NCI-H524 (cell line): ENCODE data around the gene CARMIL3.
A peak's percentile ranks its signal among the peaks of the same experiment; 100 is the strongest.
"Not testable (repeated sequence)": the region's sequence is repeated elsewhere in the genome, so short reads cannot be mapped to it uniquely, and the experiment has no call there.

ENCODE experiments used
- DNase-seq, 2 experiments: peaks; one replicate each; lab custom pipeline; 2025; lab: John Stamatoyannopoulos, UW

The CARMIL3 gene

DNA sequence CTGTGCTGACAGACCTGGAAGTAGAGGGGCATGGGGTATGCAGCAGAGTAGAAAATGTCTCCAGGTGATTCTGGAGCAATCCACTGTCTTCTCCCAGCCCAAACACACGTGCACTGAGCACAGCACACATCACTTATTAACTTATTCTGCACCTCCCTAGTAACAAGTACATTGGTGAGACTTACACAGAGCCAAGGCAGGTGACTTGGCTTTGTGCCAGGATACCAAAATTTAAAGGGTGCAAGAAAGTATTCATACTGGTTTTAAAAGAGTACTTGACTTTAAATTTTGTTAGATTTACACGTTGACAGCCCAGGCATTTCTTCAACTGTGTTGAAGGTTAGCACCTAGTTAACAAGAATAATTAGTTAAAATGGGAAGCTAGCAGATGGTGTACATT is 11.1 kb upstream of the CARMIL3 start:
- no peak for DNase-seq

GRCh38 chr14:24042746-24043145 is 9.1 kb upstream of the CARMIL3 start:
- peak; percentile 29 to 72 for DNase-seq

DNA sequence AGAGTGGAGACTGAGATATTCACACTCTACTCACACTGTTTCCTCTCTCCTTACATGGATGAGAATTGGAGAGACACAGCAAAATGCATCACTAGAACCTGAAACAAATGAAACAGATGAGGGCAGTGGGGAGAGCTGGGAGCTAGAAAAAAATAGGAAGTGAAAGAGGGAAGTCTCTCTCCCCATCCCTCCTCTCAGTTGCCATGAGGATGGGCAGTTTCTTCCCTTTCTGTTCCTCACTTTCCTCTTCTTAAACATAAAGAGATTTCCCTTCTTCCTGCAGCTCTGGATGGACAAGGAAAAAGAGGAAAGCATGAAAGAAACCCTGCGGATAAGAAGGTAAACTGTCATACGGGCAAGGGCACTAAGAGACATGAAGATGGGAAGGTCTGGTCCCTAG is 2.8 kb upstream of the CARMIL3 start:
- not testable (repeated sequence) for DNase-seq

DNA sequence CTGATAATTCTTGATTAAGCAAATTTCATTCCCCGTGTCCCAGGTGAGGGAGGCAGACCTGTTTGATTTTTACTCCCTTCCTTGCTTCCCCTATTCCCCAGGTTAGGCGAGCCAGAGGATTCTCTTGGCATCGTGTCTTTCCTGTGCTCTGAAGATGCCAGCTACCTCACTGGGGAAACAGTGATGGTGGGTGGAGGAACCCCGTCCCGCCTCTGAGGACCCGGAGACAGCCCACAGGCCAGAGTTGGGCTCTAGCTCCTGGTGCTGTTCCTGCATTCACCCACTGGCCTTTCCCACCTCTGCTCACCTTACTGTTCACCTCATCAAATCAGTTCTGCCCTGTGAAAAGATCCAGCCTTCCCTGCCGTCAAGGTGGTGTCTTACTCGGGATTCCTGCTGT is 1.1 kb upstream of the CARMIL3 start:
- DNase-seq = not testable (repeated sequence)

GRCh38 chr14:24051176-24051788 is 527 bp upstream of the CARMIL3 start:
- DNase-seq = no peak

GRCh38 chr14:24052656-24053547 is 1.1 kb downstream of the CARMIL3 start:
- no peak for DNase-seq

- DNase-seq = no peak
These were observed 1.9 kb downstream of the CARMIL3 start for GRCh38 chr14:24053548-24054323.

GRCh38 chr14:24054324-24054641 is 2.5 kb downstream of the CARMIL3 start:
- DNase-seq = no peak

DNA sequence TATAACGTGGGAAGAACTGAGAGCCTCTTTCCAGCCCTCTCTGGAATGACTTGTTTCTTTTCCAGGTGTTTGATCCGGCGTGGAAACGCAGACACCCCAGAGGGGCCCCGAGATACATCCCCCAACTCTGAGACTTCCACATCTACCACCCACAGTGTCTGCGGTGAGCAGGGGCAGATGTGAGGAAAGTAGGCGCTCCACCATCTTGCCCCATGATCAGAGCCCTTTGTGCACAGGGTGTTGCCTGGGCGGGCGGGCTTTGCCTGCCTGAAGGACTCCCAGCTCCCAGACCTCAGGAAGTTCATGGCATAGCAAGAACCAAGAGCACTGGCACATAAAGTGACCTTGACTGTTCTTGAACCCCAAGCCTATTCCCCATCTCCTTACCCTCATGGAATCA is 2.8 kb downstream of the CARMIL3 start:
- no peak for DNase-seq

- no peak for DNase-seq
These were observed 4.4 kb downstream of the CARMIL3 start for GRCh38 chr14:24055971-24056799.

GRCh38 chr14:24056800-24057184 is 5.0 kb downstream of the CARMIL3 start:
- DNase-seq = no peak

DNA sequence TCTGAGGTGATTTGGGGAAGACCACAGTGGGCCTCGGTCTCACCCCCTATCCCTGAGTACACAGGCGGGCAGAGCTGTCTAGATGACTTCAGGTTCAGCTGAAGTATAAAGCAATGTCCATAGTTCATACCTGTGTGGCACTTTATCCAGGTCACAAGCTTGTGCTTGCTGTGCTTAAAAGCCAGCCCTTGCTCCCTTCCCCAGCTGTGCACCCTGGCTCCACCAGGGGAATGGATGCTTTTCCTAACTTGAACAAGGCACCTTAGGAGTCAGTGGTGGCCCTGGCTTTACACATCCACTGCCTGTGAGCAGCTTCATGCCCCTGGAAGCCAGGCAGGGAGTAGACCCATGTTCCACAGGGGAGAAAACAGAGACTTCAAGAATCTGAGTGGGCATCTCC is 5.5 kb downstream of the CARMIL3 start:
- peak in 1 of 2 experiments; percentile 34 for DNase-seq

DNA sequence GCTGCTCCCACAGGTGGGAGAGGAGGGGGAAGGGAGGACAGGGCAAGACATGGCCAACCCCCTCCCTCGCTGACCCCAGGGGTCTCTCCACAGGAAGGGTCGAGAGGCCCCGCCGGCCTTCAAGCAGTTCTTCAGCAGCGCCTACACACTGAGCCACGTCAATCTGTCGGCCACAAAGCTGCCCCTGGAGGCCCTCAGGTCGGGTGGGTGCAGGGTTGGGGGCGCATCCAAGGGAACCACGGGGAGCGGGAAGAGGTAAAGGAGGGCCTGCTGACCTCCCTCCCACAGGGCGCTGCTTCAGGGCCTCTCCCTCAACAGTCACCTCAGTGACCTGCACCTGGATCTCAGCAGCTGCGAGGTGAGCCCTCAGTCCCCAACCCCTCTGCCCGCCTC is 6.1 kb downstream of the CARMIL3 start:
- no peak for DNase-seq

DNA sequence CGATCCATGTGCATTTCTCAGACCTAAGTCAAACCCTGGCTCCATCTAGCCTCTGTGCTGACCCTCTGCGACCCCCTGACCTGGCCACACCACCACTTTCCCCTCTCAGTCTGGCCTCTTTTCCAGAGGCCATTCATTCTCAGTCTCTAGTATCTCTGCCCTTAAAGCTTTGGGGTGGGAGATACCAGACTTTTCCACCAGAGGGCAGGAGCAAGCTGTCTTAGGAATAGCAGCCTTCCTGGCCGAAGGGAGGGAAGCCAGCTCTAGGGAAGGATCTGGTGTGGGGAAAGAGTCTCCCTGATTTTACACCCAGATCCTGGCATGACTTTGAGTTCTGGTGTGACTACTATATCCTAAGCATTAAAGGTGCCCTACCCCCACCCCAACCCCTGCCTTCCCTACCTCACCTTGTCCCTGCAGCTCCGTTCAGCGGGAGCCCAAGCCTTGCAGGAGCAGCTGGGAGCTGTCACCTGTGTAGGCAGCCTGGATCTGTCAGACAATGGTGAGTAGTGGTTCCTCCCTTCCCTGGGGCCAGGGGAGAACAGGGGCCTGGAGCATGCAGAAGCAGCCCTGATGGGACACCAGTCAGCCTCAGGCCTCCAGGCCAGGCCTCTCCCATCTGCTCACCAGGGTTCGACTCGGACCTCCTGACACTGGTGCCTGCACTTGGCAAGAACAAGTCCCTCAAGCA is 6.6 kb downstream of the CARMIL3 start:
- DNase-seq = peak; percentile 70 to 85

DNA sequence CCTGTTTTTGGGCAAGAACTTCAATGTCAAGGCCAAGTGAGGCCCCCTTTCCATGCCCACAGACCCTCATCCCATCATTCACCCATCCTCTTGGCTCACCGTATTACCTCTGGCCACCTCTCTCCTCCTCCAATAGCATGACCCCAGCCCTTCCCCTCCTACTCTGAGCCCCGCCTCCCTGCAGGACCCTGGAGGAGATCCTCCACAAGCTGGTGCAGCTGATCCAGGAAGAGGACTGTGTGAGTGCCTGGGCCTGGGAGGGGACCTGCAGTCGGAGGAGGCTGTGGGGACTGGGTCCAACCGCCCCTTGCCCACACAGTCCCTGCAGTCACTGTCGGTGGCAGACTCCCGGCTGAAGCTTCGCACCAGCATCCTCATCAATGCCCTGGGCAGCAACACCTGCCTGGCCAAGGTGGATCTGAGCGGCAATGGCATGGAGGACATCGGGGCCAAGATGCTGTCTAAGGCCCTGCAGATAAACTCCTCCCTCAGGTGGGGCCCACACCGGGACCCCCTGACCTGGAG is 7.2 kb downstream of the CARMIL3 start:
- peak in 1 of 2 experiments; percentile 30 for DNase-seq

DNA sequence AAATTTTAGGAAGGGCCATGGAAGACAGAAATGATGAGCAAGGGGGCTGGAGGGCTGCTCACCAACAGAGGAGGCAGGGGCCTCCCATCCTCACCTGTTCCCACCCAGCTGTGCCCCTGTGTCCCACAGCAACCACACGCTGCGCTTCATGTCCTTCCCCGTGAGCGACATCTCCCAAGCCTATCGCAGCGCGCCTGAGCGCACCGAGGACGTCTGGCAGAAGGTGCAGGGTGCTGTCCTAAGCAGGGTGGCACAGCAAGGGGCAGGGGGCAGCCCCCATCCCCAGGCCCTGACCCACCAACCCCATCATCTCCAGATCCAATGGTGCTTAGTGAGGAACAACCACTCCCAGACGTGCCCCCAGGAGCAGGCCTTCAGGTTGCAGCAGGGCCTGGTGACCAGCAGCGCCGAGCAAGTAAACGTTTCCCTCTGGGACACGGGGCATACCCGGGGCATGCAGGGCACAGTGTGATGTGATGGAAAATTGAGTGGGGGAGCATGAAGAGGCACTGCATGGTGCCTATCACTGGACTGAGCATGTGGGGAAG is 8.1 kb downstream of the CARMIL3 start:
- no peak for DNase-seq

GRCh38 chr14:24060443-24060842 is 8.6 kb downstream of the CARMIL3 start:
- no peak for DNase-seq

DNA sequence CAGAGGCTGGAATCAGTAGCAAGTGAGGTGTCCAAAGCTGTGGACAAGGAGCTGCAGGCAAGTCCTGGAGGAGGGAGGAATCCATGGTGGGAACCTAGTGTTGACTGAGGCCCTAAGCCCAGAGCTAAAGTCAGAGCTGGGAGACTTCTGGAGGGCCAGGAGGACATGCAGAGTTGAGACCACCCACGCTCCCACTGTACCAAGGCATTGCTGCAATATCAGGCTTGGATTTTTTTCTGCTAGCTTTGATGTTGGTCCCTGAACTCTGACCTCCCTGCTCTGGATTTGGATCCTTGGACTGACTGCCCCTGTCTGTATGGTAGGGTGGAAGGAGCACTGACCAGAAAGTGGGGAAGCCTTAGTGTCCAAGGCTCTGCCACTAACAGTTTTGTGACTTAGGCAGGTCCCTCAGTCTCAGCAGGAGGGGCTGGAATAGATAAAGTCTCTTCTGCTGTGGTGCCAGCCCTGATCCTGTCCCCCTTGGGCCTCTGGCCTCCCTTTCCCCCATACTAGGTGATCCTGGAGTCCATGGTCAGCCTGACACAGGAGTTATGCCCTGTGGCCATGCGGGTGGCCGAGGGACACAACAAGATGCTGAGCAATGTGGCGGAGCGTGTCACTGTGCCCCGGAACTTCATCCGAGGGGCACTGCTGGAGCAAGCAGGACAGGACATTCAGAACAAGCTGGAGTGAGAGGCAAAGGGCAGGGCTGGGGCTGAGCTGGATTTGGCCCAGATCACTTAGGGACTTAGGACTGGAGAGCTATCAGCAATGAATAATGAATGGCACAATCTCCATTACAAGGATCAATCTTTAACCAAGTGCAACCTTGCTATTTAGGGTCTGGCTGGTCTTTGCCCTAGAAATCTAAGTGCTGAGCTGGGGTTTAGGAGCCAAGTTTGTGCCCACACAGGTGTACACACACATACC is 9.4 kb downstream of the CARMIL3 start:
- no peak for DNase-seq

DNA sequence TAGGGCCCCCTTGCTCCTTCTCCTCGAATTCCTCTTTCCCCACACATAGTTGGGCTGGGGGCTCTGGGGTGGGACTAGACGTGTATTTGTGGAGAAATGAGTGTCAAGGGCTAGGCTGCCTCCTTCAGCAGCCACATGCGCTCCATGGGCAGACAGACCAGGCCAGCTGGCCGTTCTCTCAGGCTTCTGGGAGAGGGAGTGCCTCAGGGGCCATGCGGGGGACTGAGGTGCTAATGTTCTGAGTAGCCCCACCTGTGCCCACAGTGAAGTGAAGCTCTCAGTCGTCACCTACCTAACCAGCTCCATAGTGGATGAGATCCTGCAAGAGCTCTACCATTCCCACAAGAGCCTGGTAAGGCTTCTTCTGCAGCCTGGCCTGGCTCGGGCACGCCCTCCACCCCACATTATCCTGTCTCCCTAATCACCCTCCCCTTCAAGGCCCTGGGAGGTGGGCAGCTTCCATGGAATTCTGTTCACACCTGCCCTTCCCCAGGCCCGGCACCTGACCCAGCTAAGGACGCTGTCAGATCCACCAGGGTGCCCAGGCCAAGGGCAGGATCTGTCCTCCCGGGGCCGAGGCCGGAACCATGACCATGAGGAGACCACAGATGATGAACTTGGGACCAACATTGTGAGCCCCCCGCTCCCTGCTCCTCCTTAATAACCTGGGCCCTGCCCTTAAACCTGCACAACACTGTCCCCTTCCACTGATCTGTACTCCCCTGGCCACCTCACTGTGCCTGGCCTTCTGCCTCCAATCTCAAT is 10.6 kb downstream of the CARMIL3 start:
- DNase-seq = no peak
